Motor neuron (in vitro differentiated cells): ENCODE measurements around the gene SPON1. TPM values are rescaled to one million over a fixed set of nuclear protein-coding genes. Genes with fewer than 3 reads are reported as not detected.
"Not testable (repeated sequence)": the region's sequence is repeated elsewhere in the genome, so short reads cannot be mapped to it uniquely, and the experiment has no call there.

Source experiments
- ATAC-seq, 8 experiments: fragments of 200-7000 bp; cut with Tn5 transposase; replicated peaks in 6 of 8; 2 replicates each; pipeline ENCODE4 v1.8.0; 2021; ENCODE audit warnings: mild to moderate bottlenecking in 8 of 8, moderate library complexity in 8 of 8
- H3K27ac ChIP-seq, 2 donors: fragments of 250-450 bp; sonication (Bioruptor Pico); 2 replicates each; pipeline ENCODE4 v1.9.0; 2021; ENCODE audit warnings: antibody characterized with exemption in 2 of 2, mild to moderate bottlenecking in 2 of 2, moderate library complexity in 1 of 2
- H3K4me1 ChIP-seq, 2 donors: fragments of 250-450 bp; sonication (Bioruptor Pico); replicated peaks in 1 of 2; 2 replicates each; pipeline ENCODE4 v1.6.1; 2021; ENCODE audit warnings: antibody characterized with exemption in 2 of 2, mild to moderate bottlenecking in 2 of 2, moderate library complexity in 1 of 2
- H3K4me3 ChIP-seq, 5 donors: fragments of 250-450 bp; sonication (Bioruptor Pico); 2 replicates each; pipeline ENCODE4 v1.9.0; 2021; ENCODE audit warnings: antibody characterized with exemption in 5 of 5, mild to moderate bottlenecking in 5 of 5, moderate library complexity in 4 of 5
- WGBS, 10 experiments: fragments of 450-650 bp; shearing (Covaris generic); methylation state at CpG; one replicate each; pipeline ENCODE4 v1.0.0; 2022; 5-methylcytosine and 5-hydroxymethylcytosine counted together
- in situ Hi-C, 9 experiments: fragments of 400-800 bp; cut with MboI; loops; one replicate each; pipeline ENCODE4 v1.15.0; 2021; ENCODE audit warnings: low sequenced_read_pairs in 9 of 9, low pct_unique_long_range_greater_than_20kb in 2 of 9; ENCODE audit not compliant: unreplicated experiment in 9 of 9
- total RNA-seq, 8 experiments: library from RNA; unstranded; fragments of 300-600 nt; gene quantifications; 2 replicates each; pipeline versions ENCODE4 v1.2.3 to v1.2.4, GENCODE V29; 2022

Gene SPON1
- total RNA-seq, 8 experiments from 2014 or later: 0.41 to 294 (median 9.5) TPM

DNA sequence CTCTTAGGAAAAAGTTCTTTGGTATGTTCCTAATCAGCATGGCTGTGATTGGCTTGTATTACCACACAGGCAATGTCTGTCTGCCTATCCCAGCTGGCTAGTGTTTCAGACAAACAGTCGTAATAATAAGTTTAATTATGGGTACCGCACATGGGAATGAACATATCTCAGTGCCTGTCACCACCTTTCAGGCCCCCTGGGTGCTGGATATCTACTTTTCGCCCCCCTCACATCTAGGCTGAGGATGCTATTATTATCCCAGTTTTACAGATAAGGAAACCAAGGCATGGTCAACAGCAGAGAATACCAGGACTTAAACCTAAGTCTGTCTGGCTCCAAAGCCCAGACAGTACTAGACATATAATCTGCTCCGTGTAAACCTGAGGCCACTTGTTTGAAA lies 174.8 kb downstream of the SPON1 start:
- ATAC-seq: no peak
- Histone ChIP-seq H3K4me1 (no peaks in the 10 kb centered on the region), H3K27ac (no peak overlapping the region), H3K4me3 (no peak overlapping the region)
- 0 to 100% (median 49%) methylated on average over 1 to 3 of the region's 4 CpGs; no CpG with 5 or more reads in 4 of the 10 experiments for WGBS, 10 experiments
- in situ Hi-C loops: no loop called here

DNA sequence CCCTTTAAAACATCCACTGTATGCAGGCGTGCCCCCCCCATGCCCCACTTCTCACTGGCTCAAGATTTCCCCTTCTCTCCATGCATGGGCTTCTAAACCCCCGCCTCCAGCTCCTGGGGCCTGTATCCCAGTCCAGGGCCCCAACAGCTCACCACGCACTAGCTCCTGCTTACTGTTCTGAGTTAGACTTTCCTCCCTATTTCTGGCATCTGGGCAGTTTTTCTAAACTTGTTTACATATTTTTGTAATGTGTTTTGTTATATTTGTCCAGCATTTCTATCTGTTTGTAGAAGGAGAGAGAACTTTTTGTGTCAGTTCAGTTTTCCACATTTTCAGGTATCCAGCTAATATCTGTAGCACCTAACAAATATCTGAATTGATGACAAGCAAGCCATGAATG lies 178.5 kb downstream of the SPON1 start:
- in situ Hi-C loops: no loop called here

DNA sequence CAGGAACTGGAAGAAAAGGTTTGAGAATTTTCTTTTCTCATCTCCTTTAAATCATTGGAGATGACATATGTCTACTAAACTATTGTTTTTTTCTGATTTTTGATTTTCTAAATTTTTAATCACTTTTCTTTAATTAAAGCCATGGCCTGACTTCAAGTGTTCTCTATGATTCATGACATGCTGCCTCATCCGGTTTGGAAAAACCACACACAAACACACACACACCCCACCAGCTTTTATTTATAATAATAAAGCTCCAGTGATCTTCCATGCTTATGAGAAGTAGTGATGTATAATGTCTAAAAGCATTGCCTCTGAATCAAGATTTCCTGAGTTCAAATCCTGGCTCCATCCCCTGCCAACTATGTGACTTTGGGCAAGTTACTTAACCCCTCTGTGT lies 179.2 kb downstream of the SPON1 start:
- no peak overlapping the region for H3K4me3 ChIP-seq
- no peak overlapping the region for H3K27ac ChIP-seq
- no peak for ATAC-seq
- 0 to 86% (median 58%) methylated on average over 1 of the region's 1 CpG; no CpG with 5 or more reads in 4 of the 10 experiments for WGBS, 10 experiments
- in situ Hi-C loops: no loop called here
- H3K4me1 ChIP-seq: no peaks in the 10 kb centered on the region

More for the DNA sequence above, 178.5 kb downstream of the SPON1 start:
- WGBS, 10 experiments: 100% methylated on average over 1 of the region's 3 CpGs; no CpG with 5 or more reads in 9 of the 10 experiments
- H3K4me1 ChIP-seq: no peaks in the 10 kb centered on the region
- no peak for ATAC-seq
- no peak overlapping the region for H3K4me3 ChIP-seq
- H3K27ac ChIP-seq: no peak overlapping the region

DNA sequence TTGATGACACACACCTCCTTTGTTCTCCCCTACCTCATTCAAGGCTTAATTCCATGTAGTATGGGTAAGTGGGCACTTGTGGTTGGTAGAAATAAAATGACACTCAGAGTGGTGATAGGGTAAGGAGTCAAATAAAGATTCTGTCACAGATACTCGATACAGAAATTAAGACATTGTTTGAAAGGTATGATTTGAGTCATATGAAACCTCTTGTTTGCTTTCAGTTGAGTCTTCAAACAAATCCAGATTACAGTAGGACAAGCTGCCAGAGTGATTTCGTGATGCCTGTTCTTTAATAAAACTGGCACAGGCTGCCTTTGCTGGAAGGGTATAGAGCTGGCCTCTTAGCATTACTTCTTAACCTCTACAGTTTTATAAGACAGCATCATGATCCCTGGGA lies 182.4 kb downstream of the SPON1 start:
- WGBS, 10 experiments: 0 to 100% (median 80%) methylated on average over 1 to 2 of the region's 2 CpGs; no CpG with 5 or more reads in 1 of the 10 experiments
- Histone ChIP-seq H3K4me3 (no peak overlapping the region), H3K4me1 (no peaks in the 10 kb centered on the region), H3K27ac (no peak overlapping the region)
- in situ Hi-C loops: no loop called here
- no peak for ATAC-seq

DNA sequence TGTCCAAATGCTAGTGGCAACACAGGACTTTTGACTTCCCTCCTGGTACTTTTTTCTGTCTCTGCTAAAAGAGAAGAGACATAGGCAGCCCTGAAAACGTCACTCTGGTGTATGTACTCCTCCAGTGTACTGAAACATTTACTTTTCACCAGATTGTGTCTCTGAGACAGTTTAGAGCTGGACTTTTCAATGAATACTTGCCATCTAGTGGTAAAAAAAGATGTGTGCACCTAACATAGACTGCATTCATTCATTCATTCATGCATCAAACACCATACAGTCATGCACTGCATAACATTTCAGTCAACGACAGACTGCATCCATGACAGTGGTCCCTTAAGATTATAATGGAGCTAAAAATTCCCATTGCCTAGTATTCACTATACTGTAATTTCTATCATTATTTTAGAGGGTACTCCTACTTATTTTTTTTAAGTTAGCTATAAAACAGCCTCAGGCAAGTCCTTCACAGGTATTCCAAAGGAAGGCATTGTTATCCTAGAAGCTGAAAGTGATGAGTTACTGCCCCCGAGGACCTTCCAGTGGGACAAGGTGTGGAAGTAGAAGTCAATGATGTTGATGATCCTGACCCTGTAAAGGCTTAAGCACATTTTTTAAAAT lies 186.2 kb downstream of the SPON1 start:
- ATAC-seq: peak in 7 of 8 experiments; percentile 42 to 92 (median 77)
- in situ Hi-C loops: no loop called here

DNA sequence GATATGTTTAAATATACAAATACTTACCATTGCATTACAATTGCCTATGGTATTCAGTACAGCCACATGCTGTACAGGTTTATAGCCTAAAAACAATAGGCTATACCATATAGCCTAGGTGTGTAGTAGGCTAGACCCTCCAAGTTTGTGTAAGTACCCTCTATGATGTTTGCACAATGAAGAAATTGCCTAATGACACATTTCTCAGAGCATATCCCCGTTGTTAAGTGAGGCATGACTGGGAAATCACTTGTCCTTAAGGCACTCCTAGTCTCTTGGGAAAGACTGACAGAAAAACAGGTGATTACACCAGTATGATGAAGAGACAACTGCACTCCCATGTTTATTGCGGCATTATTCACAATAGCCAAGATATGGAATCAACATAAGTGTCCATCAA lies 187.2 kb downstream of the SPON1 start:
- ATAC-seq: no peak
- Histone ChIP-seq H3K27ac (no peak overlapping the region), H3K4me1 (no peaks in the 10 kb centered on the region), H3K4me3 (no peak overlapping the region)
- 0 to 60% (median 50%) methylated on average over 1 to 2 of the region's 2 CpGs; no CpG with 5 or more reads in 2 of the 10 experiments for WGBS, 10 experiments
- in situ Hi-C loops: loop anchor here in 1 of 9 experiments (5.0 kb wide), 1 partner anchor 182 kb away; no protein-coding TSS in a partner anchor

More for the DNA sequence above, 186.2 kb downstream of the SPON1 start:
- 0 to 100% (median 59%) methylated on average over 1 to 3 of the region's 3 CpGs for WGBS, 10 experiments
- H3K4me3 ChIP-seq: no peak overlapping the region
- no peaks in the 10 kb centered on the region for H3K4me1 ChIP-seq
- no peak overlapping the region for H3K27ac ChIP-seq

DNA sequence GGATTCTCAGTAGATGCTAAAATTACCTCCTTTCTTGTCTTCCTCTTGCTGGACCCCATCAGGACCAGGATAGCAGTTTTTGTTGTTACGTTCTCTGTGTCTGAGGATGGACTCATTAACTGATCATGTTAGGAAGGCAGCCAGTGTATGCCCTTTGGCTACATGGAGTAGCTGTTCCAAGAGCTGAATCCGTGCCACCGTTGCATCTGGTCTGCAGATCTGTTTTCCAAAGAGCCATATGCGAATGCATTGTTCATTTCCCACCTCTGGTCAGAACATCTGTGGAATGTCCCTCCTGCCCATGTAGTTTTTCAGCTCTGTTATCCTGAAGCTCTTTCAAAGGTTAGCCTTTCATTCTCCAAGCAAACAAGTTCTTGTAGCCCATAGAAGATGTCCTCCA lies 188.4 kb downstream of the SPON1 start:
- H3K27ac ChIP-seq: no peak overlapping the region
- in situ Hi-C loops: loop anchor here in 1 of 9 experiments (5.0 kb wide), 1 partner anchor 184 kb away; no protein-coding TSS in a partner anchor
- no peak overlapping the region for H3K4me3 ChIP-seq
- ATAC-seq: no peak
- 10 to 100% (median 87%) methylated on average over 1 to 4 of the region's 4 CpGs; no CpG with 5 or more reads in 4 of the 10 experiments for WGBS, 10 experiments
- H3K4me1 ChIP-seq: no peaks in the 10 kb centered on the region

DNA sequence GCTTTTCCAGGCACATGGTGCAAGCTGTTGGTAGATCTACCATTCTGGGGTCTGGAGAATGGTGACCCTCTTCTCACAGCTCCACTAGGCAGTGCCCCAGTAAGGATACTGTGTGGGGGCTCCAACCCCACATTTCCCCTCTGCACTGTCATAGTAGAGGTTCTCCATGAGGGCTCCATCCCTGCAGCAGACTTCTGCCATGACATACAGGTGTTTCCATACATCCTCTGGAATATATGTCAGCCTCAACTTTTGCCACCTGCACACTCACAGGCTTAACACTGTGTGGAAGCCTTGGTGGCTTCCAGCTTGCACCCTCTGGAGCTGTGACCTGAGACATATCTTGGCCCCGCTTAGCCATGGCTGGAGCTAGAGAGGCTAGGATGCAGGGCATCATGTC lies 191.6 kb downstream of the SPON1 start:
- 63% methylated on average over 1 of the region's 1 CpG; no CpG with 5 or more reads in 9 of the 10 experiments for WGBS, 10 experiments
- ATAC-seq, H3K27ac ChIP-seq, H3K4me3 ChIP-seq, H3K4me1 ChIP-seq: not testable (repeated sequence)
- in situ Hi-C loops: loop anchor here in 1 of 9 experiments (5.0 kb wide), 1 partner anchor 187 kb away; no protein-coding TSS in a partner anchor

DNA sequence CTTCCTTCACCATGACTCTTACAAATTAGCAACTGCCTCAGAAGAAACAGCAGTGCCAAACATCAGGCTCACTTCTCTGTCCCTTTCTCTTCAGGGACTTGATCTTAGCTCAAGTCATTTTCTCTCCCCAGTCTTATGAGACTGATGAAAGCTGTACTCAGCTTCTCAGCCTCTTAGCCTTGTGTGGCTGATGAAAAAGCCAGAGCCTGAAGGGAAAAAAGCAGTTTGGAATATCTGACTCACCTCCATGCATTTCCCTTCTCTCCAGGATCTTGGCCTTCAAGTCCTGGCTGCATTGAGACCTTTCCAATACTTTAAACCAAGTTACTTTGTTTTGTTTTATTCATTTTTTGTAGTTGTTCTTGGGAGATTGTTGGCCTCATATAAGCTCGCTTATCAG lies 195.9 kb downstream of the SPON1 start:
- in situ Hi-C loops: no loop called here
- whole genome bisulfite sequencing, 10 experiments: 0 to 100% (median 47%) methylated on average over 1 of the region's 1 CpG; no CpG with 5 or more reads in 2 of the 10 experiments
- no peak overlapping the region for H3K4me3 ChIP-seq
- H3K4me1 ChIP-seq: no peaks in the 10 kb centered on the region
- no peak overlapping the region for H3K27ac ChIP-seq
- peak in 2 of 8 experiments; percentile 57 to 79 for ATAC-seq

DNA sequence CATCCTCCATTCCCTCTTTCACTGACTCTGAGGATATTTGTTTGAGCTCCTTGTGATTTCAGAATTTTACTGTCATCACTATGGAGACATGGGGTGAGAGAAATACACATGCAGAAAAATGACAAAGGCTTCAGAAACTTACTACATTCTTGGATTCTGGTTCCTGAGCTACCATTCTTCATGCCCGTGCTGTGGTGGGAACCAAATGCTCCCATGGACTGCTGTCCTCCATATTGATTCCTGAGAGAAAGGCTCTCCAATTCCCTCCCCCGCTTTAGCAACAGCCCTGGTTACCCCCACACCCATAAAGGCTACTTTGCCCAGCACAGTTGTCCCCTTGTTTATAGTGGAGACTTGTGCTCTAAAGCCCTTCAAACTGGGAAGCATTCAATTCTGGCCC lies 201.1 kb downstream of the SPON1 start:
- Histone ChIP-seq H3K4me3 (no peak overlapping the region), H3K27ac (no peak overlapping the region), H3K4me1 (no peaks in the 10 kb centered on the region)
- WGBS, 10 experiments: 14 to 80% (median 71%) methylated on average over 1 to 2 of the region's 2 CpGs; no CpG with 5 or more reads in 7 of the 10 experiments
- in situ Hi-C loops: no loop called here
- ATAC-seq: peak in 2 of 8 experiments; percentile 56 to 91

DNA sequence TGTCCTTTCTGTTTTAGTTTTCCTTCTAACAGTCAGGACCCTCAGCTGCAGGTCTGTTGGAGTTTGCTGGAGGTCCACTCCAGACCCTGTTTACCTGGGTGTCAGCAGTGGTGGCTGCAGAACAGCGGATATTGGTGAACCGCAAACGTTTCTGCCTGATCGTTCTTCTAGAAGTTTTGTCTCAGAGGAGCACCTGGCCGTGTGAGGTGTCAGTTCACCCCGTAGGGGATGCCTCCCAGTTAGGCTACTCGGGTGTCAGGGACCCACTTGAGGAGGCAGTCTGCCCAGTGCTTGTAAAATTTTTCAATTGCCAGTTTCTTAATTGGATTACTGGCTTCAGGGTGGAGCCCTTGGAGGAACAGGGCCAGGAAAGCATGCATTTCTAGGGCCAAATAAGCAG lies 211.2 kb downstream of the SPON1 start:
- ATAC-seq, H3K4me1 ChIP-seq, in situ Hi-C loops, H3K27ac ChIP-seq, H3K4me3 ChIP-seq: not testable (repeated sequence)
- 40 to 100% (median 85%) methylated on average over 1 to 6 of the region's 7 CpGs; no CpG with 5 or more reads in 2 of the 10 experiments for WGBS, 10 experiments

DNA sequence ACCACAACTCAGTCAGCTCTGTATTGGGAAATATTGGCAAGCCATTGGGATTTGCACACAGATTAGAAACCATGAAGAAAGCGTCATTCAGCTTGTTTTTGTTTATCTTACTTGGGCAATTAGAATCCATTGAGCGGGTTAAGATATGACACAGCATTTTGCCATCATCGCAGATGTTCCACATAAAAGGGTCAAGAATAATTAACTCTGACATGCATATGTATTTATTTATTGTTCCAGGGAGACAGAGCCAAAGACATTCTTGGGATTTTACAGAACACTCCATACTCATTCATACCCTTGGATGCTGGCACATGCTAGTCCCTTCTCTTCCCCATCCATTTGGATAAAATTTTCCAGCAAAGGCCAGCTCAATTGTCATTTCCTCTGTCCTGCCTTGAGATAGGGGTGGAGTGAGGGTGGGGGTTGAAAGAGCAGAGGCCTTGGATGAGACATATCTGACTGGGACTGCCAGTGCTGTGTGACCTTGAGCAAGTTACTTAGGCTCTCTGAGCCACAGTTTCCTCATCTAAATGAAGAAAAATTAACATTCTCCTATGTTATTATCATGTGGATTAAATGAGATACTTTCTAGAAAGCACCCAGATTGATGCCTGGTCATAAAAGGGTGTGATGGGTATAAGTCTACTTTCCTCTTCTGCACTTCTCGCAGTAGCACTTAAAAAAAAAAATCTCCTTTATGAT lies 216.7 kb downstream of the SPON1 start:
- WGBS, 10 experiments: 25 to 100% (median 78%) methylated on average over 1 to 4 of the region's 4 CpGs; no CpG with 5 or more reads in 1 of the 10 experiments
- H3K27ac ChIP-seq: peak overlapping the region in 1 of 2 donors; percentile 28
- in situ Hi-C loops: no loop called here
- H3K4me3 ChIP-seq: no peak overlapping the region
- peak in 4 of 8 experiments; percentile 29 to 82 (median 68) for ATAC-seq
- H3K4me1 ChIP-seq: peaks cover 12 to 39% of the 10 kb centered on the region in 2 donors

DNA sequence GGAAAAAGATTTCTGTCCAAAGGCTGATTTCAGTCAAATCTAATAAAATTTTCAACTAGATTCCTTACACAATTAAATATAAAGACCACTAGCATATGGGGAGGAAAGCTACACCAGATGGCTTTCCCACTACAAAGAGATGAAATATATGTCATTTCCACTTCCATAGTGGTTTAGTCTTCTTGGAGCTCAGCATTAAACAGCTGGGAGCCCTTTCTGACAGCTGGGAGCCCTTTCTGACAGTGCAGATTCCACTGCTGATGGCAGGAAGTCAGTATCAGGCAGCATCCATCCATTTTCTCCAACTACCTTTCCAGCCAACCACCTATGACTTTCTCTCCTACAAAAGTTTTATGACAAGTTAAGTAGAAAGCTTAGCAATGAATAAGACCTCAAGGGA lies 218.6 kb downstream of the SPON1 start:
- no peak overlapping the region for H3K27ac ChIP-seq
- no peak overlapping the region for H3K4me3 ChIP-seq
- in situ Hi-C loops: no loop called here
- H3K4me1 ChIP-seq: peaks cover 12 to 50% of the 10 kb centered on the region in 2 donors
- no peak for ATAC-seq
